ENCODE data around the gene DEDD.

The DEDD gene

GRCh38 chr1:161111527-161111926, 20.9 kb downstream of the DEDD start:
- H3K4me1 ChIP-seq (ENCODE audit: insufficient read depth, low read length), result peaks cover 2% of the 10 kb centered on the region

GRCh38 chr1:161111117-161111516, 21.4 kb downstream of the DEDD start:
- H2AFZ ChIP-seq (ENCODE audit: low read depth, low read length), result no peak overlapping the region
- H3K27me3 ChIP-seq (ENCODE audit: insufficient read depth, low read length), result no peaks in the 10 kb centered on the region
- no peak overlapping the region for H3K4me3 ChIP-seq (ENCODE audit: low read length)
- H3K36me3 ChIP-seq (ENCODE audit: insufficient read depth, low read length), result peaks cover 12% of the 10 kb centered on the region
- H3K9me3 ChIP-seq (ENCODE audit: low read length), result no peaks in the 10 kb centered on the region
- H3K4me1 ChIP-seq (ENCODE audit: insufficient read depth, low read length), result no peaks in the 10 kb centered on the region

More at GRCh38 chr1:161111527-161111926, 20.9 kb downstream of the DEDD start:
- Histone ChIP-seq H3K9me3 (ENCODE audit: low read length) (no peaks in the 10 kb centered on the region), H3K36me3 (ENCODE audit: insufficient read depth, low read length) (peaks cover 12% of the 10 kb centered on the region), H3K4me3 (ENCODE audit: low read length) (no peak overlapping the region), H3K27me3 (ENCODE audit: insufficient read depth, low read length) (no peaks in the 10 kb centered on the region), H2AFZ (ENCODE audit: low read depth, low read length) (no peak overlapping the region)

GRCh38 chr1:161106431-161106830, 26.0 kb downstream of the DEDD start:
- Histone ChIP-seq H3K27me3 (ENCODE audit: insufficient read depth, low read length) (no peaks in the 10 kb centered on the region), H2AFZ (ENCODE audit: low read depth, low read length) (no peak overlapping the region), H3K4me1 (ENCODE audit: insufficient read depth, low read length) (no peaks in the 10 kb centered on the region), H3K4me3 (ENCODE audit: low read length) (no peak overlapping the region), H3K9me3 (ENCODE audit: low read length) (no peaks in the 10 kb centered on the region), H3K36me3 (ENCODE audit: insufficient read depth, low read length) (peaks cover 18% of the 10 kb centered on the region)

- Histone ChIP-seq H3K27me3 (ENCODE audit: insufficient read depth, low read length) (no peaks in the 10 kb centered on the region), H3K36me3 (ENCODE audit: insufficient read depth, low read length) (peaks cover 23% of the 10 kb centered on the region), H2AFZ (ENCODE audit: low read depth, low read length) (no peak overlapping the region), H3K4me3 (ENCODE audit: low read length) (no peak overlapping the region), H3K9me3 (ENCODE audit: low read length) (no peaks in the 10 kb centered on the region), H3K4me1 (ENCODE audit: insufficient read depth, low read length) (peaks cover 16% of the 10 kb centered on the region)
These were observed 31.9 kb downstream of the DEDD start for GRCh38 chr1:161100556-161100955.

- Histone ChIP-seq H2AFZ (ENCODE audit: low read depth, low read length) (no peak overlapping the region), H3K4me1 (ENCODE audit: insufficient read depth, low read length) (peaks cover 16% of the 10 kb centered on the region), H3K36me3 (ENCODE audit: insufficient read depth, low read length) (peaks cover 23% of the 10 kb centered on the region), H3K4me3 (ENCODE audit: low read length) (peak overlapping the region; percentile 91), H3K27me3 (ENCODE audit: insufficient read depth, low read length) (no peaks in the 10 kb centered on the region), H3K9me3 (ENCODE audit: low read length) (no peaks in the 10 kb centered on the region)
These were observed 33.2 kb downstream of the DEDD start for GRCh38 chr1:161099090-161099802.

- Histone ChIP-seq H3K9me3 (ENCODE audit: low read length) (no peaks in the 10 kb centered on the region), H3K4me1 (ENCODE audit: insufficient read depth, low read length) (peaks cover 16% of the 10 kb centered on the region), H3K4me3 (ENCODE audit: low read length) (peak within 1 kb of the TSS; percentile 91), H2AFZ (ENCODE audit: low read depth, low read length) (peak within 1 kb of the TSS; percentile 96), H3K36me3 (ENCODE audit: insufficient read depth, low read length) (peaks cover 20% of the 10 kb centered on the region), H3K27me3 (ENCODE audit: insufficient read depth, low read length) (no peaks in the 10 kb centered on the region)
These were observed 34.0 kb downstream of the DEDD start, which contains the start of gene KLHDC9 for GRCh38 chr1:161098210-161099068. Gene KLHDC9 (plus strand): TSS chr1:161098361. CDS start chr1:161098536, 175 bp downstream.

- Histone ChIP-seq H2AFZ (ENCODE audit: low read depth, low read length) (no peak overlapping the region), H3K4me3 (ENCODE audit: low read length) (no peak overlapping the region), H3K36me3 (ENCODE audit: insufficient read depth, low read length) (peaks cover 13% of the 10 kb centered on the region), H3K9me3 (ENCODE audit: low read length) (no peaks in the 10 kb centered on the region), H3K4me1 (ENCODE audit: insufficient read depth, low read length) (peaks cover 16% of the 10 kb centered on the region), H3K27me3 (ENCODE audit: insufficient read depth, low read length) (peaks cover 6% of the 10 kb centered on the region)
These were observed 35.9 kb downstream of the DEDD start for GRCh38 chr1:161096530-161096929.

- Histone ChIP-seq H3K27me3 (ENCODE audit: insufficient read depth, low read length) (peaks cover 7% of the 10 kb centered on the region), H3K4me1 (ENCODE audit: insufficient read depth, low read length) (peaks cover 16% of the 10 kb centered on the region), H3K36me3 (ENCODE audit: insufficient read depth, low read length) (peaks cover 9% of the 10 kb centered on the region), H3K9me3 (ENCODE audit: low read length) (no peaks in the 10 kb centered on the region), H3K4me3 (ENCODE audit: low read length) (no peak overlapping the region), H2AFZ (ENCODE audit: low read depth, low read length) (no peak overlapping the region)
These were observed 36.5 kb downstream of the DEDD start for GRCh38 chr1:161096015-161096414.

- Histone ChIP-seq H3K9me3 (ENCODE audit: low read length) (no peaks in the 10 kb centered on the region), H2AFZ (ENCODE audit: low read depth, low read length) (no peak overlapping the region), H3K4me3 (ENCODE audit: low read length) (no peak overlapping the region), H3K27me3 (ENCODE audit: insufficient read depth, low read length) (peaks cover 12% of the 10 kb centered on the region), H3K4me1 (ENCODE audit: insufficient read depth, low read length) (peaks cover 16% of the 10 kb centered on the region), H3K36me3 (ENCODE audit: insufficient read depth, low read length) (peaks cover 6% of the 10 kb centered on the region)
These were observed 37.2 kb downstream of the DEDD start for GRCh38 chr1:161095230-161095629.

- Histone ChIP-seq H3K4me3 (ENCODE audit: low read length) (no peak overlapping the region), H3K9me3 (ENCODE audit: low read length) (no peaks in the 10 kb centered on the region)
These were observed 38.0 kb downstream of the DEDD start for GRCh38 chr1:161094481-161094880.

GRCh38 chr1:161092621-161093028, 39.8 kb downstream of the DEDD start:
- Histone ChIP-seq H3K9me3 (ENCODE audit: low read length) (no peaks in the 10 kb centered on the region), H2AFZ (ENCODE audit: low read depth, low read length) (no peak overlapping the region), H3K4me3 (ENCODE audit: low read length) (no peak overlapping the region), H3K36me3 (ENCODE audit: insufficient read depth, low read length) (no peaks in the 10 kb centered on the region), H3K4me1 (ENCODE audit: insufficient read depth, low read length) (peaks cover 4% of the 10 kb centered on the region), H3K27me3 (ENCODE audit: insufficient read depth, low read length) (peaks cover 27% of the 10 kb centered on the region)

More at GRCh38 chr1:161094481-161094880, 38.0 kb downstream of the DEDD start:
- Histone ChIP-seq H2AFZ (ENCODE audit: low read depth, low read length) (no peak overlapping the region), H3K36me3 (ENCODE audit: insufficient read depth, low read length) (no peaks in the 10 kb centered on the region), H3K27me3 (ENCODE audit: insufficient read depth, low read length) (peaks cover 12% of the 10 kb centered on the region), H3K4me1 (ENCODE audit: insufficient read depth, low read length) (peaks cover 16% of the 10 kb centered on the region)

- Histone ChIP-seq H3K27me3 (ENCODE audit: insufficient read depth, low read length) (peaks cover 31% of the 10 kb centered on the region), H3K36me3 (ENCODE audit: insufficient read depth, low read length) (no peaks in the 10 kb centered on the region), H2AFZ (ENCODE audit: low read depth, low read length) (no peak overlapping the region), H3K4me3 (ENCODE audit: low read length) (no peak overlapping the region), H3K9me3 (ENCODE audit: low read length) (no peaks in the 10 kb centered on the region), H3K4me1 (ENCODE audit: insufficient read depth, low read length) (no peaks in the 10 kb centered on the region)
These were observed 40.5 kb downstream of the DEDD start for GRCh38 chr1:161091796-161092507.

- Histone ChIP-seq H3K4me1 (ENCODE audit: insufficient read depth, low read length) (no peaks in the 10 kb centered on the region), H3K27me3 (ENCODE audit: insufficient read depth, low read length) (peaks cover 37% of the 10 kb centered on the region), H3K4me3 (ENCODE audit: low read length) (no peak overlapping the region), H3K36me3 (ENCODE audit: insufficient read depth, low read length) (no peaks in the 10 kb centered on the region), H3K9me3 (ENCODE audit: low read length) (no peaks in the 10 kb centered on the region), H2AFZ (ENCODE audit: low read depth, low read length) (no peak overlapping the region)
These were observed 41.4 kb downstream of the DEDD start for GRCh38 chr1:161091093-161091492.
